HG02885 (cell line): Measurements from ENCODE around the gene MKLN1.

ENCODE experiments used
- ATAC-seq: cut with Tn5 transposase; IDR thresholded peaks from one replicate; pipeline ENCODE4 v1.9.1; 2021; ENCODE audit warnings: mild to moderate bottlenecking; ENCODE audit not compliant: unreplicated experiment, poor library complexity

MKLN1 gene

GRCh38 chr7:131537571-131537978 lies 209.9 kb downstream of the MKLN1 start:
- ATAC-seq: no peak

DNA sequence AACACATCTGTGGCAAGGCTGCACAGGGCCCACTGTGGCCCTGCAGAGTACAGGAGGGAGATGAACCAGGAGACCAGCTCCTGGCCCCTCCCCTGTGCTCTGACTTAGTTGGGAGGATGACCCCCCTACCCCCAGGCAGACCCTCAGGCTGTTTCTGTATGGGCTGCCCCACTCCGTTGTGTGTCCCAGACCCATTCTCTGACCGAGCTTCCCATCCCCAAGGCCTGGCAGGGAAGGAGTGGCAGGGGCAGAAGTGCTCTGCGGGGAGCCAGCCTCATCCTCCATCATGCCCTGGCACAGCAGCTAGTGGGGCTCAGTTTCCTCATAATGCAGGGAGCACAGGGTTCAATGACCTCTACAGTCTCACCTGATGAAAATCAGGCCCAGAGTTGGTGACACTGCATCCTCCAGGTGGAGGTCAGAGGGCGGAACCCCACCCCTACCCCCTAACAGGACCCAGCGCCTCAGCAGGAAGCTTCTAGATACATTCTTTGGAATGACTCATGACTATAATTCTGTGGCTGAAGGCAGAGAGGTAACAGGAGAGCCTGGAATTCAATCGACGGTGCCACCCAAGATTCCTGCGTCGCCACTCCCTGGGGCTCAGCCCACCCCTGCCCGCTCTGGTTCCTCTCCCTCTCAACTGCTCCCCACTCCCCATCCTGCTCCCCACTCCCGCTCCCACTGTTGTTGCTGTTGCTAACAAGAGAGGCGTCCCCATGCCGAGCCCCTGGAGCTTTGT lies 210.6 kb downstream of the MKLN1 start:
- no peak for ATAC-seq

- no peak for ATAC-seq
Observed at GRCh38 chr7:131538813-131539179, 211.1 kb downstream of the MKLN1 start.

DNA sequence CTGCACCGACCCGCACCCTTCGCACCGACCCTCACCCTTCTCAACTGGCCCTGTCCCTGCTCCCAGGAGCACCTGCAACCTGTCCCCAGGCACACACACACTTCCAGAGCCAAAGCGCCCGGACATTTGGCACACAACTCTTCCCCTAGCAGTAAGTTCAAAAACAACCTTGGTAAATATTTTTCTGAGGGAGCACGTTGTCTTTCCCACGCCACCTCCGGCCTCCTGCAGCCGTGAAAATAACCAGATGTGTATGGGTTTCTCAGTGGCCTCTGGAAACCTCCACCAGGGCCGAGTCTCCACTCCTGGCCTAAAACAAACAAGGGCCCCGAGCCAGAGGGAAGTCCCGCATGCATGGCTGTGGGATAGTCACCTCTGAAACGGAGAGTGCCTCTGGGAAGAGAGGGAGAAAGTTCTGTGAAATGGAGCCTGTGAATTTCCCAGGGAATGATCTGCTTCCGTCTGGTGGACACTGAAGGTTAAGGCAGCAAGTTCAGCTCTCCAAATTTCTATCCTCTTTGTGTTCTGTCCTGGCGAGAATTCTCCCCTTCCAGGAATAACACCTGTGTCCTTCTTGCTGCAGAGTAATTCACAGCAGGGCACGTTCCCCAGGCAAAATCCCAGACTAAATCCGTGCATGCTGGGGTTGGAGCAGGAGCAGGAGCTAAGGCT lies 213.0 kb downstream of the MKLN1 start:
- no peak for ATAC-seq

- no peak for ATAC-seq
Observed at GRCh38 chr7:131543298-131543697, 215.6 kb downstream of the MKLN1 start.

- ATAC-seq: no peak
Observed at GRCh38 chr7:131544021-131544420, 216.3 kb downstream of the MKLN1 start.

DNA sequence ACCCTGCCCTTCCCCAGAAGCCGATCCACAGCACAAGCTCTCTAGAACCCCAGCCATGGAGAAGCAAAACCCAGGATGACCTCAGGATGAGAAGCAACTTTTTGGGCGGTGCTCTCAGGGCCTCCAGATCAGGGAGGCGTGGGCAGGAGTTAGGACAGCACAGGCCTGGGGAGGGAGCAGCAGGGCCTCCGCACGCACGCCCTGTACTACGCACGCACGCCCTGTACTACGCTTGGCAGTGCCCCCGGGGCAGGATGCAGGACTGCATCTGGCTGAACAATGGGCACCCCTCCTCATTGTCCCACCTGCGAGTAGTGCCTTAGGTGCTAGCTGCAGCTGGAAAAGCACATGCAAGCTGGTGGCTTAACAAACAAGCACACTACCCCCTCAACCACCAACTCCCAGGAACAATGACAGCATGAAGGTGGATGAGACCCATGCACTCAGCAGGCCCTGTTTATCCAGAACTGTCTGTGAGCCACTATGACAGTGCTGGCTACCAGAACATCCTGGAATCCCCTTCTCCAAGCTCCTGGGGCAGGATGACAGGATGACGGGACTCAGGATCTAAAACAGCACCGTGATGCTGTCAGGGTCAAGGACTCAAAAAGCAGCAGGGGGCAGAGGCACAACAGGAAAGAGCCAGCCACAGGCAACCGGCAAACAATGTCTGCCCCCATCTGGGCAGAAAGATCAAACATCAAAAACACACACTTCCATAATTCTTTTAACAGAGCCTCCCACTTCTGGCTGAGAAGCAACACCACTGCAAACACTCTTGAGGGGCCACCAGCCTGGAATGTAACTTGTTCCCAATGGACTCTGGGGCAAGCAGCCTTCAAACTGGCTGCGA lies 217.0 kb downstream of the MKLN1 start:
- ATAC-seq: no peak

GRCh38 chr7:131546126-131546525 lies 218.4 kb downstream of the MKLN1 start:
- no peak for ATAC-seq
